HCT116 (cell line): ENCODE results near the gene KCNIP4. TPM values are rescaled to one million over a fixed set of nuclear protein-coding genes. Genes with fewer than 3 reads are reported as not detected.

ENCODE experiments used
- ATAC-seq: fragments of 200-7000 bp; cut with Tn5 transposase; 2 replicates; pipeline ENCODE4 v1.9.1; 2020; ENCODE audit warnings: mild to moderate bottlenecking, moderate library complexity
- BruUV-seq: library from RNA; stranded (reverse); fragments of 400-500 nt; replicated peaks from 2 replicates; lab custom pipeline; 2021; lab: Mats Ljungman, UMichigan
- CTCF ChIA-PET: fragments of 300-600 bp; sonication (Branson Sonifier 250); formaldehyde crosslinking; loops from one replicate; lab custom pipeline; 2021; ENCODE audit warnings: antibody characterized with exemption; lab: Charles Lee
- POLR2A ChIA-PET: fragments of 300-600, 350-600 bp; sonication (Branson Sonifier 250); formaldehyde crosslinking; loops from one replicate; lab custom pipeline; 2021; ENCODE audit warnings: antibody characterized with exemption; lab: Charles Lee
- RAD21 ChIA-PET, 2 experiments: fragments of 300-600 bp; sonication (Branson Sonifier 250); formaldehyde crosslinking; loops; one replicate each; lab custom pipeline; 2023; ENCODE audit warnings: low total read pairs in 2 of 2; ENCODE audit not compliant: uncharacterized antibody in 2 of 2, unreplicated experiment in 2 of 2, low non-redundant PET in 1 of 2; lab: Charles Lee
- DNase-seq: peaks from one replicate; pipeline ENCODE4 v3.0.0-alpha.2; 2010; ENCODE audit warnings: low read depth, low spot score
- H2AFZ ChIP-seq: fragments of 200-600 bp; shearing (Covaris generic), sonication (generic); 2 replicates; pipeline ENCODE4 v1.6.1; 2017; ENCODE audit warnings: low read depth, mixed run types, mixed read lengths, antibody characterized with exemption, low read length; ENCODE audit not compliant: poor library complexity, severe bottlenecking
- H3K27ac ChIP-seq: 2 replicates; pipeline ENCODE4 v1.5.1; 2012; ENCODE audit warnings: low read depth, low read length
- H3K27me3 ChIP-seq: fragments of 200-600 bp; sonication (generic); 2 replicates; pipeline ENCODE4 v1.6.1; 2016; ENCODE audit warnings: mixed run types, low read length, mixed read lengths; ENCODE audit not compliant: insufficient read depth
- H3K36me3 ChIP-seq, 2 experiments: fragments of 200-500 bp in 1 of 2; fragments of 200-600 bp in 1 of 2; sonication (Bioruptor generic) in 1 of 2; sonication (generic) in 1 of 2; 2 replicates each; pipeline versions ENCODE4 v1.5.1 to v1.6.1; 2014 to 2016; ENCODE audit warnings: low read length in 2 of 2, inconsistent platforms in 1 of 2, mixed read lengths in 1 of 2, mixed run types in 1 of 2; ENCODE audit not compliant: insufficient read depth in 2 of 2, control insufficient read depth in 1 of 2
- H3K4me1 ChIP-seq, 2 experiments: fragments of 200-600 bp in 1 of 2; sonication (generic) in 1 of 2; 2 replicates each; pipeline versions ENCODE4 v1.5.1 to v1.6.1; 2012 to 2017; ENCODE audit warnings: low read length in 2 of 2, inconsistent platforms in 1 of 2, mild to moderate bottlenecking in 1 of 2, mixed read lengths in 1 of 2, mixed run types in 1 of 2, moderate library complexity in 1 of 2; ENCODE audit not compliant: insufficient read depth in 2 of 2, control insufficient read depth in 1 of 2
- H3K4me2 ChIP-seq: fragments of 200-600 bp; sonication (generic); 2 replicates; pipeline ENCODE4 v1.6.1; 2017; ENCODE audit warnings: mixed run types, low read length, mixed read lengths
- H3K4me3 ChIP-seq, 2 experiments: fragments of 200-600 bp in 1 of 2; sonication (generic) in 1 of 2; replicated peaks in 1 of 2; 2 replicates each; pipeline ENCODE4 v1.5.1; 2011 to 2016; ENCODE audit warnings: low read length in 2 of 2, control low read depth in 1 of 2, low read depth in 1 of 2, mild to moderate bottlenecking in 1 of 2, mixed read lengths in 1 of 2, mixed run types in 1 of 2
- H3K79me2 ChIP-seq: fragments of 200-600 bp; sonication (generic); 2 replicates; pipeline ENCODE4 v1.6.1; 2017; ENCODE audit warnings: mild to moderate bottlenecking, mixed run types, low read length, moderate library complexity, mixed read lengths; ENCODE audit not compliant: insufficient read depth
- H3K9ac ChIP-seq: fragments of 200-600 bp; sonication (generic); 2 replicates; pipeline ENCODE4 v1.6.1; 2016; ENCODE audit warnings: low read length, mixed read lengths
- H3K9me2 ChIP-seq: fragments of 200-600 bp; sonication (generic), shearing (Covaris generic); 2 replicates; pipeline ENCODE4 v1.6.1; 2017; ENCODE audit warnings: mixed run types, mild to moderate bottlenecking, moderate library complexity; ENCODE audit not compliant: insufficient read depth
- H3K9me3 ChIP-seq, 2 experiments: fragments of 200-500 bp in 1 of 2; fragments of 200-600 bp in 1 of 2; sonication (Bioruptor generic) in 1 of 2; sonication (generic) in 1 of 2; 2 replicates each; pipeline ENCODE4 v1.6.1; 2014 to 2017; ENCODE audit warnings: low read length in 2 of 2, mixed read lengths in 2 of 2, inconsistent platforms in 1 of 2, low read depth in 1 of 2, mild to moderate bottlenecking in 1 of 2, mixed run types in 1 of 2, moderate library complexity in 1 of 2; ENCODE audit not compliant: control insufficient read depth in 1 of 2, insufficient read depth in 1 of 2
- H4K20me1 ChIP-seq: fragments of 200-600 bp; sonication (generic), shearing (Covaris generic); 2 replicates; pipeline ENCODE4 v1.6.1; 2017; ENCODE audit warnings: mixed run types, mild to moderate bottlenecking, moderate library complexity; ENCODE audit not compliant: insufficient read depth
- CBX3 ChIP-seq: IDR thresholded peaks from 2 replicates; pipeline ENCODE4 v1.6.1; 2012; ENCODE audit warnings: low read depth
- CEBPB ChIP-seq: IDR thresholded peaks from 2 replicates; pipeline ENCODE4 v1.6.1; 2012; ENCODE audit warnings: low read depth
- CTCF ChIP-seq, 3 experiments: fragments of 200-600 bp in 1 of 3; sonication (generic) in 1 of 3; IDR thresholded peaks in 2 of 3; conservative IDR thresholded peaks in 1 of 3; 2 replicates each; pipeline ENCODE4 v1.5.1; 2012 to 2017; ENCODE audit warnings: low read depth in 2 of 3, low read length in 2 of 3, antibody characterized with exemption in 1 of 3, borderline replicate concordance in 1 of 3, control low read depth in 1 of 3, mild to moderate bottlenecking in 1 of 3, mixed read lengths in 1 of 3, mixed run types in 1 of 3, moderate library complexity in 1 of 3; ENCODE audit not compliant: insufficient read depth in 1 of 3
- MAX ChIP-seq: IDR thresholded peaks from 2 replicates; pipeline ENCODE4 v1.6.1; 2012
- RAD21 ChIP-seq: IDR thresholded peaks from 2 replicates; pipeline ENCODE4 v1.6.1; 2012; ENCODE audit warnings: low read depth, mild to moderate bottlenecking
- ZFX ChIP-seq: fragments of 450-650 bp; IDR thresholded peaks from 2 replicates; pipeline ENCODE4 v1.6.1; 2017
- ZNF274 ChIP-seq: fragments of 200-500 bp; sonication (Bioruptor generic); IDR thresholded peaks from 2 replicates; pipeline ENCODE4 v1.6.1; 2014; ENCODE audit warnings: mild to moderate bottlenecking, low read depth, low read length, inconsistent platforms
- intact Hi-C: fragments of 100-400 bp; cut with micrococcal nuclease; formaldehyde crosslinking; loops from 2 replicates; pipeline ENCODE4 v1.10.0; 2022
- total RNA-seq: library from RNA; stranded (reverse); gene quantifications from one replicate; pipeline ENCODE4 v1.2.1, GENCODE V29; 2021; ENCODE audit not compliant: unreplicated experiment

Gene KCNIP4
- total RNA-seq, 1 experiment from 2014 or later, result not detected

- TF ChIP-seq CTCF (IDR thresholded peaks at IDR 0.05 in 2 of 3, conservative IDR thresholded peaks at IDR 0.05 in 1 of 3; ENCODE audit: borderline replicate concordance in 1 of 3, insufficient read depth in 1 of 3, low read depth in 2 of 3, low read length in 2 of 3) (no peak), CBX3 (no peak), MAX (no peak), RAD21 (no peak), ZNF274 (no peak)
Measured at GRCh38 chr4:21555083-21555482, 393.5 kb downstream of the KCNIP4 start (continued).

- Histone ChIP-seq H3K36me3 (no peaks in the 10 kb centered on the region), H3K27ac (no peak overlapping the region), H2AFZ (no peak overlapping the region), H3K4me2 (no peak overlapping the region), H3K9ac (no peak overlapping the region), H3K27me3 (no peaks in the 10 kb centered on the region), H3K9me3 (peaks cover 0 to 11% of the 10 kb centered on the region in 2 experiments; a peak in 1 of 4 replicates), H3K79me2 (no peaks in the 10 kb centered on the region), H3K4me1 (no peaks in the 10 kb centered on the region), H4K20me1 (no peaks in the 10 kb centered on the region), H3K4me3 (no peak overlapping the region), H3K9me2 (no peaks in the 10 kb centered on the region)
- TF ChIP-seq ZFX, result no peak
- no peak for TF ChIP-seq CEBPB
- TF ChIP-seq CTCF (IDR thresholded peaks at IDR 0.05 in 2 of 3, conservative IDR thresholded peaks at IDR 0.05 in 1 of 3; ENCODE audit: borderline replicate concordance in 1 of 3, insufficient read depth in 1 of 3, low read depth in 2 of 3, low read length in 2 of 3), result no peak
- POLR2A ChIA-PET, result no interaction called here
- CTCF ChIA-PET, result no interaction called here
- no TSS peak for BruUV-seq
- ATAC-seq (no peak), DNase-seq (no peak)
- intact Hi-C loops, result no loop called here
- RAD21 ChIA-PET, result no interaction called here
Measured at GRCh38 chr4:21554500-21554899, 394.1 kb downstream of the KCNIP4 start.
